HG03175 (cell line): ENCODE measurements around the gene IFT22.
"Not testable (repeated sequence)": the region's sequence is repeated elsewhere in the genome, so short reads cannot be mapped to it uniquely, and the experiment has no call there.

ENCODE experiments used
- ATAC-seq: cut with Tn5 transposase; IDR thresholded peaks from one replicate; pipeline ENCODE4 v1.9.1; 2021; ENCODE audit warnings: mild to moderate bottlenecking, moderate library complexity; ENCODE audit not compliant: unreplicated experiment

IFT22 gene

GRCh38 chr7:101321491-101322401, at the start of gene IFT22:
TSS of gene IFT22 (minus strand) at chr7:101321812. CDS start at chr7:101321709, 103 bp downstream.
- peak; percentile 94 for ATAC-seq

GRCh38 chr7:101370836-101371235, 49.2 kb upstream of the IFT22 start:
- ATAC-seq: no peak

GRCh38 chr7:101368422-101369165, 47.0 kb upstream of the IFT22 start:
- ATAC-seq: no peak

- no peak for ATAC-seq
These were observed 46.1 kb upstream of the IFT22 start for GRCh38 chr7:101367676-101368075.

GRCh38 chr7:101365956-101366355, 44.3 kb upstream of the IFT22 start:
- no peak for ATAC-seq

- peak; percentile 63 for ATAC-seq
These were observed 42.2 kb upstream of the IFT22 start for GRCh38 chr7:101363734-101364374.

- no peak for ATAC-seq
These were observed 41.7 kb upstream of the IFT22 start for GRCh38 chr7:101363196-101363733.

- no peak for ATAC-seq
These were observed 41.0 kb upstream of the IFT22 start, which contains the start of gene COL26A1 for GRCh38 chr7:101362334-101363195. TSS of gene COL26A1 (plus strand) at chr7:101362875. CDS start at chr7:101363033, 158 bp downstream.

- ATAC-seq: no peak
These were observed 35.8 kb upstream of the IFT22 start for GRCh38 chr7:101357433-101357832.

- no peak for ATAC-seq
These were observed 31.3 kb upstream of the IFT22 start for GRCh38 chr7:101352920-101353308.

GRCh38 chr7:101349300-101349699, 27.7 kb upstream of the IFT22 start:
- not testable (repeated sequence) for ATAC-seq

- ATAC-seq: not testable (repeated sequence)
These were observed 26.9 kb upstream of the IFT22 start for GRCh38 chr7:101348456-101349067.

- ATAC-seq: no peak
These were observed 25.9 kb upstream of the IFT22 start for GRCh38 chr7:101347477-101347876.

GRCh38 chr7:101342892-101343291, 21.3 kb upstream of the IFT22 start:
- ATAC-seq: no peak

GRCh38 chr7:101340379-101340778, 18.8 kb upstream of the IFT22 start:
- ATAC-seq: no peak

- no peak for ATAC-seq
These were observed 12.3 kb upstream of the IFT22 start for GRCh38 chr7:101333912-101334311.

GRCh38 chr7:101332026-101332425, 10.4 kb upstream of the IFT22 start:
- no peak for ATAC-seq

GRCh38 chr7:101330011-101330484, 8.4 kb upstream of the IFT22 start:
- no peak for ATAC-seq

- ATAC-seq: no peak
These were observed 6.5 kb upstream of the IFT22 start for GRCh38 chr7:101328159-101328558.
